ENCODE measurements around the gene ASXL1.
"Not testable (repeated sequence)": the region's sequence is repeated elsewhere in the genome, so short reads cannot be mapped to it uniquely, and the experiment has no call there.

The ASXL1 gene

GRCh38 chr20:32321390-32321789, 36.7 kb upstream of the ASXL1 start:
- Histone ChIP-seq H3K9me3 (ENCODE audit: low read depth, low read length) (no peaks in the 10 kb centered on the region), H3K4me3 (no peak overlapping the region), H3K9ac (ENCODE audit: insufficient read length) (no peak overlapping the region), H3K27ac (peak overlapping the region; percentile 62; the same call in 1 of the 2 replicates), H3K36me3 (ENCODE audit: insufficient read depth, low read length) (peaks cover 12% of the 10 kb centered on the region; the same call in 1 of the 2 replicates)
- no peak for DNase-seq (ENCODE audit: low read depth, low spot score)
- TF ChIP-seq FOXP2 (optimal IDR thresholded peaks at IDR 0.05; ENCODE audit: control extremely low read depth, extremely low read length, insufficient read depth): no peak
- TF ChIP-seq EZH2 (IDR thresholded peaks at IDR 0.05): no peak

- not testable (repeated sequence) for H3K9ac ChIP-seq (ENCODE audit: insufficient read length); H3K36me3 ChIP-seq (ENCODE audit: insufficient read depth, low read length); H3K27ac ChIP-seq; H3K9me3 ChIP-seq (ENCODE audit: low read depth, low read length); DNase-seq (ENCODE audit: low read depth, low spot score); H3K4me3 ChIP-seq
Measured at GRCh38 chr20:32322260-32322659, 35.9 kb upstream of the ASXL1 start.

- not testable (repeated sequence) for H3K9ac ChIP-seq (ENCODE audit: insufficient read length); H3K9me3 ChIP-seq (ENCODE audit: low read depth, low read length); DNase-seq (ENCODE audit: low read depth, low spot score); H3K4me3 ChIP-seq; H3K27ac ChIP-seq; H3K36me3 ChIP-seq (ENCODE audit: insufficient read depth, low read length)
Measured at GRCh38 chr20:32323761-32324160, 34.4 kb upstream of the ASXL1 start.

- Histone ChIP-seq H3K4me3 (no peak overlapping the region), H3K27ac (no peak overlapping the region), H3K36me3 (ENCODE audit: insufficient read depth, low read length) (peaks cover 10% of the 10 kb centered on the region; the same call in 1 of the 2 replicates), H3K9me3 (ENCODE audit: low read depth, low read length) (no peaks in the 10 kb centered on the region), H3K9ac (ENCODE audit: insufficient read length) (no peak overlapping the region)
- TF ChIP-seq EZH2 (IDR thresholded peaks at IDR 0.05) (no peak), FOXP2 (optimal IDR thresholded peaks at IDR 0.05; ENCODE audit: control extremely low read depth, extremely low read length, insufficient read depth) (no peak)
- no peak for DNase-seq (ENCODE audit: low read depth, low spot score)
Measured at GRCh38 chr20:32325706-32326503, 32.2 kb upstream of the ASXL1 start.

GRCh38 chr20:32326504-32326845, 31.7 kb upstream of the ASXL1 start:
- Histone ChIP-seq H3K4me3 (no peak overlapping the region), H3K9me3 (ENCODE audit: low read depth, low read length) (no peaks in the 10 kb centered on the region), H3K27ac (no peak overlapping the region), H3K9ac (ENCODE audit: insufficient read length) (no peak overlapping the region), H3K36me3 (ENCODE audit: insufficient read depth, low read length) (peaks cover 10% of the 10 kb centered on the region; the same call in 1 of the 2 replicates)
- no peak for DNase-seq (ENCODE audit: low read depth, low spot score)
- TF ChIP-seq POLR2AphosphoS5 (IDR thresholded peaks at IDR 0.05; ENCODE audit: borderline replicate concordance, low read depth, low read length): no peak
- TF ChIP-seq EZH2 (IDR thresholded peaks at IDR 0.05): no peak
- no peak for TF ChIP-seq FOXP2 (optimal IDR thresholded peaks at IDR 0.05; ENCODE audit: control extremely low read depth, extremely low read length, insufficient read depth)

GRCh38 chr20:32327087-32327681, 30.9 kb upstream of the ASXL1 start:
- no peak for TF ChIP-seq EZH2 (IDR thresholded peaks at IDR 0.05)
- TF ChIP-seq POLR2AphosphoS5 (IDR thresholded peaks at IDR 0.05; ENCODE audit: borderline replicate concordance, low read depth, low read length): no peak
- no peak for TF ChIP-seq FOXP2 (optimal IDR thresholded peaks at IDR 0.05; ENCODE audit: control extremely low read depth, extremely low read length, insufficient read depth)
- DNase-seq (ENCODE audit: low read depth, low spot score): no peak
- Histone ChIP-seq H3K4me3 (no peak overlapping the region), H3K27ac (no peak overlapping the region), H3K36me3 (ENCODE audit: insufficient read depth, low read length) (peaks cover 10% of the 10 kb centered on the region; the same call in 1 of the 2 replicates), H3K9ac (ENCODE audit: insufficient read length) (no peak overlapping the region), H3K9me3 (ENCODE audit: low read depth, low read length) (no peaks in the 10 kb centered on the region)

- Histone ChIP-seq H3K9me3 (ENCODE audit: low read depth, low read length) (no peaks in the 10 kb centered on the region), H3K36me3 (ENCODE audit: insufficient read depth, low read length) (peaks cover 10% of the 10 kb centered on the region; the same call in 1 of the 2 replicates), H3K4me3 (no peak overlapping the region), H3K27ac (no peak overlapping the region), H3K9ac (ENCODE audit: insufficient read length) (no peak overlapping the region)
- no peak for DNase-seq (ENCODE audit: low read depth, low spot score)
- no peak for TF ChIP-seq EZH2 (IDR thresholded peaks at IDR 0.05)
- no peak for TF ChIP-seq FOXP2 (optimal IDR thresholded peaks at IDR 0.05; ENCODE audit: control extremely low read depth, extremely low read length, insufficient read depth)
- TF ChIP-seq POLR2AphosphoS5 (IDR thresholded peaks at IDR 0.05; ENCODE audit: borderline replicate concordance, low read depth, low read length): no peak
Measured at GRCh38 chr20:32329817-32330554, 28.1 kb upstream of the ASXL1 start.

- Histone ChIP-seq H3K9ac (ENCODE audit: insufficient read length) (no peak overlapping the region), H3K9me3 (ENCODE audit: low read depth, low read length) (no peaks in the 10 kb centered on the region), H3K27ac (no peak overlapping the region), H3K36me3 (ENCODE audit: insufficient read depth, low read length) (peaks cover 10% of the 10 kb centered on the region; the same call in 1 of the 2 replicates), H3K4me3 (no peak overlapping the region)
- DNase-seq (ENCODE audit: low read depth, low spot score): no peak
- no peak for TF ChIP-seq EZH2 (IDR thresholded peaks at IDR 0.05)
- TF ChIP-seq FOXP2 (optimal IDR thresholded peaks at IDR 0.05; ENCODE audit: control extremely low read depth, extremely low read length, insufficient read depth): no peak
- no peak for TF ChIP-seq POLR2AphosphoS5 (IDR thresholded peaks at IDR 0.05; ENCODE audit: borderline replicate concordance, low read depth, low read length)
Measured at GRCh38 chr20:32330555-32330897, 27.6 kb upstream of the ASXL1 start.
